ENCODE data around the gene STARD7. TPM values are rescaled to one million over a fixed set of nuclear protein-coding genes. Genes with fewer than 3 reads are reported as not detected.
"Not testable (repeated sequence)": the region's sequence is repeated elsewhere in the genome, so short reads cannot be mapped to it uniquely, and the experiment has no call there.

The STARD7 gene
- total RNA-seq, 2 donors from 2014 or later = 102 to 179 TPM

DNA sequence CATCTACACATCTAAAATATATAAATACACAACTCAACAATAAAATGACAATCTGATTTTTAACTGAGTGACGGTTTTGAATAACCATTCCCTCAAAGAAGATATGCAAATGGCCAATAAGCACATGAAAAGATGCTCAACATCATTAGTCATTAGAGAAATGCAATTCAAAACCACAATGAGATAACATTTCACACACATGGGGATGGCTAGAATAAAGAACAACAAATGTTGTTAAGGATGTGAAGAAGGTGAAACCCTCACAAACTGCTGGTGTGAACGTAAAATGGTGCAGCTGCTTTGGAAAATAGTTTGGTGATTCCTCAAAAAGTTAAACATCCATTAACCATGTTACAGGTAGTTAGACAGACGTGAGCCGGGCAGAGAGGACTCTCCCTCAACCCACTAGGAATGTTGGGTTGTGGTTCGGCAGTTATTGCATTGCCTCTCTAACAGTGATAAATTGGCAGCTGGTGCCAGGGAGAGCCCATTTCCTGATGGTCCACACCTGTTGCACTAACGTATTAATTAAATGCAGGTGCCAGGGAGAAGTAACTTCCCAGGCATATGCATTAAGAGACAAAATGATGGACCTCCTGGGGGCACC is 41.1 kb downstream of the STARD7 start:
- no peak overlapping the region for H3K27ac ChIP-seq
- DNase-seq = no peak
- no peaks in the 10 kb centered on the region for H3K4me1 ChIP-seq
- no peak overlapping the region for H3K9ac ChIP-seq (ENCODE audit: low read depth in 2 of 2, low read length in 2 of 2)
- no peaks in the 10 kb centered on the region for H3K27me3 ChIP-seq
- H3K9me3 ChIP-seq = no peaks in the 10 kb centered on the region
- TF ChIP-seq, protein P1, sequence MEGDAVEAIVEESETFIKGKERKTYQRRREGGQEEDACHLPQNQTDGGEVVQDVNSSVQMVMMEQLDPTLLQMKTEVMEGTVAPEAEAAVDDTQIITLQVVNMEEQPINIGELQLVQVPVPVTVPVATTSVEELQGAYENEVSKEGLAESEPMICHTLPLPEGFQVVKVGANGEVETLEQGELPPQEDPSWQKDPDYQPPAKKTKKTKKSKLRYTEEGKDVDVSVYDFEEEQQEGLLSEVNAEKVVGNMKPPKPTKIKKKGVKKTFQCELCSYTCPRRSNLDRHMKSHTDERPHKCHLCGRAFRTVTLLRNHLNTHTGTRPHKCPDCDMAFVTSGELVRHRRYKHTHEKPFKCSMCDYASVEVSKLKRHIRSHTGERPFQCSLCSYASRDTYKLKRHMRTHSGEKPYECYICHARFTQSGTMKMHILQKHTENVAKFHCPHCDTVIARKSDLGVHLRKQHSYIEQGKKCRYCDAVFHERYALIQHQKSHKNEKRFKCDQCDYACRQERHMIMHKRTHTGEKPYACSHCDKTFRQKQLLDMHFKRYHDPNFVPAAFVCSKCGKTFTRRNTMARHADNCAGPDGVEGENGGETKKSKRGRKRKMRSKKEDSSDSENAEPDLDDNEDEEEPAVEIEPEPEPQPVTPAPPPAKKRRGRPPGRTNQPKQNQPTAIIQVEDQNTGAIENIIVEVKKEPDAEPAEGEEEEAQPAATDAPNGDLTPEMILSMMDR (IDR thresholded peaks at IDR 0.05) = no peak
- intact Hi-C loops (cut with DNase I) = no loop called here
- H3K36me3 ChIP-seq = no peaks in the 10 kb centered on the region
- no peak overlapping the region for H3K4me3 ChIP-seq

- DNase-seq = no peak
Observed at GRCh38 chr2:96164459-96165184, 44.0 kb downstream of the STARD7 start.

DNA sequence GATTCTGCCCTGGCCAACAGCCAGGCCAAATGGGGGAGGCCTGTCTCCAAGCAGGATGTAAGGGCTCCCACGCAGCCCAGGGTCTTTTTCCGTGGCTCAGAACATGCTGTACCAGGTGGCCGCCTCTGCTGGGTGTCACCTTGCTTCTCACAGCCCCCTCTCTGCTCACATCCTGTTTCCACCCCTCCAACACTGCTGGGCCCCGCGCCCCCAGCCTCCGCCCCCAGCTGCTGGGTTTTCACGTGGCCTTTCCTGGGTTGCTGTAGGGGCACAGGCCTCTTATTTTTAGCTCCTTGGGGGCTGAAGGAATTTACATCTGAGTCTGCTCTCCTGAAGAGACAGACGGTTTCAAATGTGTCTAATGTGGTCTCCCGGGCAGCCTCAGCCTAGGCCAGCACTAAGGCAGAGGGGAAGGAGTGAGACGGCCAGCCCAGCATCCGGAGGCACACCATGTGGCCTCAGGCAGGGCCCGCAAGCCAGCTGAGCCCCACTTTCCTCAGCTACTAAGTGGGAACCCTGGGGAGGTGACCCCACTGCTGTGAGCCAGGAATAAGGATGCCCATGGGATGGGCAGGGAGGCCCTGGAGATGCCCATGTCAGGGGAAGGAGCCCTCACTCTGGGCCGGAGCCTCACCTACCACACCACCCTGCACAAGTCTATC is 44.7 kb downstream of the STARD7 start:
- intact Hi-C loops (cut with DNase I) = no loop called here
- TF ChIP-seq, protein P1 (IDR thresholded peaks at IDR 0.05) = no peak
- Histone ChIP-seq H3K36me3 (no peaks in the 10 kb centered on the region), H3K9ac (ENCODE audit: low read depth in 2 of 2, low read length in 2 of 2) (no peak overlapping the region), H3K4me1 (no peaks in the 10 kb centered on the region), H3K9me3 (no peaks in the 10 kb centered on the region), H3K27me3 (no peaks in the 10 kb centered on the region), H3K27ac (peak overlapping the region; percentile 5), H3K4me3 (no peak overlapping the region)
- DNase-seq = no peak

More at GRCh38 chr2:96164459-96165184, 44.0 kb downstream of the STARD7 start:
- H3K27ac ChIP-seq = peak overlapping the region; percentile 5
- no peak overlapping the region for H3K4me3 ChIP-seq
- no peaks in the 10 kb centered on the region for H3K27me3 ChIP-seq
- no peak overlapping the region for H3K9ac ChIP-seq (ENCODE audit: low read depth in 2 of 2, low read length in 2 of 2)
- H3K4me1 ChIP-seq = no peaks in the 10 kb centered on the region
- no peaks in the 10 kb centered on the region for H3K36me3 ChIP-seq
- TF ChIP-seq, protein P1 (IDR thresholded peaks at IDR 0.05) = no peak
- no peaks in the 10 kb centered on the region for H3K9me3 ChIP-seq
- intact Hi-C loops (cut with DNase I) = no loop called here

DNA sequence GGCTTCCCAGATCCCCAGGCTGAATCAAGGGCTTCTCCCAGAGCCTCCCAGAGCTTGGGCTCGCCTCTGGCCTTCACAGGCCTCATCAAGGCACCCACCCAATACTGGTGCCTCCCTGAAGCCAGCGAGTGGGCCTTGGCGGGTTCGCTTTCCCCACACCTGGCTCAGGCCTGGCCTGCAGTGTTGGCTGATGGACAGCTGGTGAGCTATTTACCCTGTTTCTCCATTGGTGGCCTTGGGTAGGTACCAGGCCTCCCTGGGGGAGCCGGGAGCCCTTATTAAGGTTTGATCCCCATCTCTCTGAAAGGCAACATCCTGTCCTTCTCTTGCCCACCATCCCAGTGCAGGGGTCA is 45.2 kb downstream of the STARD7 start:
- no peak overlapping the region for H3K4me3 ChIP-seq
- intact Hi-C loops (cut with DNase I) = no loop called here
- H3K36me3 ChIP-seq = no peaks in the 10 kb centered on the region
- H3K9ac ChIP-seq (ENCODE audit: low read depth in 2 of 2, low read length in 2 of 2) = no peak overlapping the region
- H3K4me1 ChIP-seq = no peaks in the 10 kb centered on the region
- no peaks in the 10 kb centered on the region for H3K27me3 ChIP-seq
- H3K9me3 ChIP-seq = no peaks in the 10 kb centered on the region
- no peak for DNase-seq
- H3K27ac ChIP-seq = no peak overlapping the region
- TF ChIP-seq, protein P1 (IDR thresholded peaks at IDR 0.05) = no peak

GRCh38 chr2:96161898-96162297 is 46.7 kb downstream of the STARD7 start:
- H3K4me3 ChIP-seq = no peak overlapping the region
- H3K36me3 ChIP-seq = no peaks in the 10 kb centered on the region
- no peaks in the 10 kb centered on the region for H3K27me3 ChIP-seq
- no peaks in the 10 kb centered on the region for H3K4me1 ChIP-seq
- no peak for DNase-seq
- TF ChIP-seq, protein P1 (IDR thresholded peaks at IDR 0.05) = no peak
- no peaks in the 10 kb centered on the region for H3K9me3 ChIP-seq
- H3K27ac ChIP-seq = no peak overlapping the region
- H3K9ac ChIP-seq (ENCODE audit: low read depth in 2 of 2, low read length in 2 of 2) = peak overlapping the region in 1 of 2 donors; percentile 58
- intact Hi-C loops (cut with DNase I) = no loop called here

- H3K9ac ChIP-seq (ENCODE audit: low read depth in 2 of 2, low read length in 2 of 2); H3K9me3 ChIP-seq; H3K27ac ChIP-seq; H3K36me3 ChIP-seq; DNase-seq; H3K4me3 ChIP-seq; H3K4me1 ChIP-seq; intact Hi-C loops (cut with DNase I); H3K27me3 ChIP-seq: not testable (repeated sequence)
Observed at GRCh38 chr2:96160366-96160765, 48.3 kb downstream of the STARD7 start.

All from colonic mucosa (tissue), 4 donors.